ENCODE results near the gene MFGE8. TPM values are rescaled to one million over a fixed set of nuclear protein-coding genes. Genes with fewer than 3 reads are reported as not detected.
A peak's percentile ranks its signal among the peaks of the same experiment; 100 is the strongest.

Gene MFGE8
- total and polyA plus RNA-seq, 9 of the 15 experiments (the other 6 are each of a cell fraction or from before 2014, with no cell fraction given) = 2.3 to 142 (median 62.3) TPM

DNA sequence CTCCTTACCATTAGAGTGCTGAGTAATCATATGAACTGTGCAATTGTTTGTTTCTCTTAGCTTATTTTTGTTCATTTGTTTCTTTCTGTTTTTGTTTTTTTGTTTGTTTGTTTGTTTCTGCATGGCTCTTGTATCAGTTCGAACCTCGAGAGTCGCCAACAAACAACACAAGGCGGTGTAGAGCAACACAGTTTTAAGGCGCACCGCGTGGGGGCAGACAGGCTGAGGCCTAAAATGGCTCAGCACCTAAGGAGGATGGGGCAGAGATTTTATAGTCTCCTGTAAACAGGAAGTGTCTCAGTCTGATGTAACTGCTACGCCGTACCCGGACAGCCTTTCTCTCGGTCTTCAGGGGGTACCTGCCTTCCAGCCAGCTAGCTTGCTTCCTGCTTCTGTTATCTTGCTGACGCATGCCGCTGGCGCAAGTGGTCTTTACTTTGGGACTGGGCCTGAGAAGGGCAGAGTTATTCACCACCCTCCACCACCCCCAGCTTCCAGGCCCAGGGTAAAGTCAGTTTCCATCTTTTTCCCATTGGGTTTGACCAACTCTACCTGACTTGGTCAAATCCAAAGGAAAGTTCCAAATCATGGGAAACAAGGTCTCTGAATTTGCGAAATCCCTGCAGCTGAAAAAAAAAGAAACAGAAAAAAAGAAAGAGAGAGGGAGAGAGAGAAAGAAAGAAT lies 25.8 kb upstream of the MFGE8 start (continued):
- TF ChIP-seq ZNF696 (CRISPR knock-in tag; conservative IDR thresholded peaks at IDR 0.05) = no peak
- no peak for TF ChIP-seq GABPB2 (CRISPR knock-in tag; conservative IDR thresholded peaks at IDR 0.05)
- TF ChIP-seq ILK (tag; IDR thresholded peaks at IDR 0.05; ENCODE audit: borderline replicate concordance, low read depth) = no peak
- peak; percentile 66 to 79 for TF ChIP-seq RAD21 (CRISPR knock-in tag; conservative IDR thresholded peaks at IDR 0.05 in 1 of 2, IDR thresholded peaks at IDR 0.05 in 1 of 2)
- no peak for TF ChIP-seq ZBTB5 (IDR thresholded peaks at IDR 0.05)
- peak; percentile 50; the same call in 1 of the 2 replicates for TF ChIP-seq PHB2 (IDR thresholded peaks at IDR 0.05; ENCODE audit: low read depth)
- peak; percentile 13; the same call in 1 of the 2 replicates for TF ChIP-seq MAFK (IDR thresholded peaks at IDR 0.05; ENCODE audit: low read length)
- TF ChIP-seq MTA2 (IDR thresholded peaks at IDR 0.05; ENCODE audit: low read depth) = peak; percentile 40; the same call in 1 of the 2 replicates
- TF ChIP-seq CTCFL (IDR thresholded peaks at IDR 0.05; ENCODE audit: borderline replicate concordance, insufficient read depth, low read depth, low read length, poor library complexity, severe bottlenecking) = peak; percentile 75
- no peak for TF ChIP-seq ASH1L (IDR thresholded peaks at IDR 0.05; ENCODE audit: borderline replicate concordance, low read depth, partially characterized antibody)
- peak; percentile 88 for TF ChIP-seq LCOR (CRISPR knock-in tag; IDR thresholded peaks at IDR 0.05)
- TF ChIP-seq GATAD2B (IDR thresholded peaks at IDR 0.05; ENCODE audit: borderline replicate concordance) = 0 out of 2 replicates have a peak, but pooled peaks have one; percentile 52
- TF ChIP-seq ZNF589 (CRISPR knock-in tag; IDR thresholded peaks at IDR 0.05; ENCODE audit: low read depth) = peak; percentile 97
- no peak for TF ChIP-seq CHD1 (IDR thresholded peaks at IDR 0.05; ENCODE audit: low read length)
- peak; percentile 92 for TF ChIP-seq ZNF175 (CRISPR knock-in tag; IDR thresholded peaks at IDR 0.05; ENCODE audit: low read depth)
- TF ChIP-seq SMARCE1 (IDR thresholded peaks at IDR 0.05) = peak; percentile 71; the same call in 1 of the 2 replicates
- 0 out of 2 replicates have a peak, but pooled peaks have one; percentile 66 for TF ChIP-seq ERF (CRISPR knock-in tag; IDR thresholded peaks at IDR 0.05)
- no peak for TF ChIP-seq NR4A1 (CRISPR knock-in tag; IDR thresholded peaks at IDR 0.05)
- peak; percentile 93; the same call in 1 of the 2 replicates for TF ChIP-seq NR4A1 (tag; IDR thresholded peaks at IDR 0.05)
- no peak for TF ChIP-seq CHD2 (IDR thresholded peaks at IDR 0.05; ENCODE audit: low read depth, low read length)
- TF ChIP-seq, protein P1, sequence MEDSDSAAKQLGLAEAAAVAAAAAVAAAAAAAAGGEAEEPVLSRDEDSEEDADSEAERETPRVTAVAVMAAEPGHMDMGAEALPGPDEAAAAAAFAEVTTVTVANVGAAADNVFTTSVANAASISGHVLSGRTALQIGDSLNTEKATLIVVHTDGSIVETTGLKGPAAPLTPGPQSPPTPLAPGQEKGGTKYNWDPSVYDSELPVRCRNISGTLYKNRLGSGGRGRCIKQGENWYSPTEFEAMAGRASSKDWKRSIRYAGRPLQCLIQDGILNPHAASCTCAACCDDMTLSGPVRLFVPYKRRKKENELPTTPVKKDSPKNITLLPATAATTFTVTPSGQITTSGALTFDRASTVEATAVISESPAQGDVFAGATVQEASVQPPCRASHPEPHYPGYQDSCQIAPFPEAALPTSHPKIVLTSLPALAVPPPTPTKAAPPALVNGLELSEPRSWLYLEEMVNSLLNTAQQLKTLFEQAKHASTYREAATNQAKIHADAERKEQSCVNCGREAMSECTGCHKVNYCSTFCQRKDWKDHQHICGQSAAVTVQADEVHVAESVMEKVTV (CRISPR knock-in tag; IDR thresholded peaks at IDR 0.05) = peak; percentile 48; the same call in 1 of the 2 replicates

Measured in K562 (cell line).